ENCODE results near the gene ADIPOR1. TPM values are rescaled to one million over a fixed set of nuclear protein-coding genes. Genes with fewer than 3 reads are reported as not detected.

The ADIPOR1 gene
- polyA plus RNA-seq, 1 of the 3 experiments (the other 2 are of a cell fraction), result 82.2 TPM

DNA sequence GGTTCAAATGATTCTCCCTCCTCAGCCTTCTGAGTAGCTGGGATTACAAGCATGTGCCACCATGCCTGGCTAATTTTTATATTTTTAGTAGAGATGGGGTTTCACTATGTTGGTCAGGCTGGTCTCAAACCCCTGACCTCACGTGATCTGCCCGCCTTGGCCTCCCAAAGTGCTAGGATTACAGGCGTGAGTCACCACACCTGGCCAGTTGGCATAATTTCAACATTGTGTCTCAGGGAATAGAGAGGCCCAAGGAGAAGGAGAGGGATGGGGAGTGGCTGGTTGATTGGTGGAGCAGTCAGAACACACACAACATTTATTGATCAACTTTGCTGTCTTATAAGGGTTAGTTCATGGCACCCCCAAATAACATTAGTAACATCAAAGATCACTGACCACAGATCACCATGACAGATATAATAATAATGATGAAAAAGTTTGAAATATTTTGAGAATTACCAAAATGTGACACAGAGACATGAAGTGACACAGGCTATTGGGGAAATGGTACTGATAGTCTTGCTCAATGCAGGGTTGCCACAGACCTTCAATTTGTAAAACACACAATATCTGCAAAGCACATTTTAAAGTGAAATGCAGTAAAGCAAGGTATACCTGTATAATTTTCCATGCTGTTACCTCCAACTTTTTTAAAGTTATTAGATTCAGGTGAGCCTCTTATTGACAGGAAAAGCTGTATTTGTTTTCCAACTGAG is 24.8 kb upstream of the ADIPOR1 start:
- POLR2A ChIA-PET, result no interaction called here
- no peaks in the 10 kb centered on the region for H4K20me1 ChIP-seq (ENCODE audit: insufficient read depth)
- 61% methylated on average over 3 of the region's 3 CpGs for WGBS (ENCODE audit: low lambda C conversion rate)

More for the DNA sequence above, 24.8 kb upstream of the ADIPOR1 start:
- Histone ChIP-seq H3F3A (replicated peaks; ENCODE audit: insufficient read depth) (no peaks in the 10 kb centered on the region), H3K4me1 (ENCODE audit: control insufficient read depth in 1 of 2, insufficient read depth in 2 of 2, low read depth in 1 of 2, low read length in 1 of 2) (no peaks in the 10 kb centered on the region), H3K27me3 (ENCODE audit: insufficient read depth) (peaks cover 39% of the 10 kb centered on the region), H2AFZ (ENCODE audit: low read depth) (no peak overlapping the region), H3K36me3 (replicated peaks in 1 of 2; ENCODE audit: control insufficient read depth in 1 of 2, insufficient read depth in 2 of 2, low read length in 1 of 2) (no peaks in the 10 kb centered on the region), H3K4me3 (ENCODE audit: low read depth in 2 of 2, low read length in 1 of 2) (no peak overlapping the region), H3K79me2 (ENCODE audit: insufficient read depth) (no peaks in the 10 kb centered on the region), H3K4me2 (no peak overlapping the region), H3K9me2 (no peaks in the 10 kb centered on the region), H3K9ac (no peak overlapping the region), H3K27ac (ENCODE audit: low read depth in 2 of 2, low read length in 1 of 2) (no peak overlapping the region), H3K9me3 (no peaks in the 10 kb centered on the region)
- CTCF ChIA-PET, result interaction anchor here (0.6 kb wide), 1 partner anchor 133 kb away, joined by 3 read pairs; no protein-coding TSS in a partner anchor
- TF ChIP-seq NRF1 (IDR thresholded peaks at IDR 0.05; ENCODE audit: low read depth, low read length) (no peak), RFX5 (IDR thresholded peaks at IDR 0.05; ENCODE audit: low read length) (no peak), RAD21 (IDR thresholded peaks at IDR 0.05; ENCODE audit: low read length) (no peak), TAF1 (IDR thresholded peaks at IDR 0.05; ENCODE audit: borderline replicate concordance, low read depth, low read length) (no peak), POLR2AphosphoS5 (IDR thresholded peaks at IDR 0.05; ENCODE audit: low read depth, low read length) (no peak), FOXJ3 (CRISPR knock-in tag; IDR thresholded peaks at IDR 0.05) (no peak), MEF2A (IDR thresholded peaks at IDR 0.05; ENCODE audit: borderline replicate concordance, low read depth) (no peak), YY1 (IDR thresholded peaks at IDR 0.05; ENCODE audit: low read depth) (no peak), PBX3 (IDR thresholded peaks at IDR 0.05) (no peak), EP300 (IDR thresholded peaks at IDR 0.05; ENCODE audit: borderline replicate concordance in 1 of 2, low read depth in 1 of 2, low read length in 1 of 2) (no peak), MXI1 (IDR thresholded peaks at IDR 0.05; ENCODE audit: low read depth, low read length) (no peak), RCOR1 (IDR thresholded peaks at IDR 0.05; ENCODE audit: low read length) (no peak), JUND (IDR thresholded peaks at IDR 0.05) (no peak), GABPA (IDR thresholded peaks at IDR 0.05; ENCODE audit: low read depth) (no peak)
- TF ChIP-seq, protein P1, sequence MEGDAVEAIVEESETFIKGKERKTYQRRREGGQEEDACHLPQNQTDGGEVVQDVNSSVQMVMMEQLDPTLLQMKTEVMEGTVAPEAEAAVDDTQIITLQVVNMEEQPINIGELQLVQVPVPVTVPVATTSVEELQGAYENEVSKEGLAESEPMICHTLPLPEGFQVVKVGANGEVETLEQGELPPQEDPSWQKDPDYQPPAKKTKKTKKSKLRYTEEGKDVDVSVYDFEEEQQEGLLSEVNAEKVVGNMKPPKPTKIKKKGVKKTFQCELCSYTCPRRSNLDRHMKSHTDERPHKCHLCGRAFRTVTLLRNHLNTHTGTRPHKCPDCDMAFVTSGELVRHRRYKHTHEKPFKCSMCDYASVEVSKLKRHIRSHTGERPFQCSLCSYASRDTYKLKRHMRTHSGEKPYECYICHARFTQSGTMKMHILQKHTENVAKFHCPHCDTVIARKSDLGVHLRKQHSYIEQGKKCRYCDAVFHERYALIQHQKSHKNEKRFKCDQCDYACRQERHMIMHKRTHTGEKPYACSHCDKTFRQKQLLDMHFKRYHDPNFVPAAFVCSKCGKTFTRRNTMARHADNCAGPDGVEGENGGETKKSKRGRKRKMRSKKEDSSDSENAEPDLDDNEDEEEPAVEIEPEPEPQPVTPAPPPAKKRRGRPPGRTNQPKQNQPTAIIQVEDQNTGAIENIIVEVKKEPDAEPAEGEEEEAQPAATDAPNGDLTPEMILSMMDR (IDR thresholded peaks at IDR 0.05), result no peak
- TF ChIP-seq, protein P2, sequence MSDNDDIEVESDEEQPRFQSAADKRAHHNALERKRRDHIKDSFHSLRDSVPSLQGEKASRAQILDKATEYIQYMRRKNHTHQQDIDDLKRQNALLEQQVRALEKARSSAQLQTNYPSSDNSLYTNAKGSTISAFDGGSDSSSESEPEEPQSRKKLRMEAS (IDR thresholded peaks at IDR 0.05; ENCODE audit: low read depth), result no peak
- TF ChIP-seq, protein P3, sequence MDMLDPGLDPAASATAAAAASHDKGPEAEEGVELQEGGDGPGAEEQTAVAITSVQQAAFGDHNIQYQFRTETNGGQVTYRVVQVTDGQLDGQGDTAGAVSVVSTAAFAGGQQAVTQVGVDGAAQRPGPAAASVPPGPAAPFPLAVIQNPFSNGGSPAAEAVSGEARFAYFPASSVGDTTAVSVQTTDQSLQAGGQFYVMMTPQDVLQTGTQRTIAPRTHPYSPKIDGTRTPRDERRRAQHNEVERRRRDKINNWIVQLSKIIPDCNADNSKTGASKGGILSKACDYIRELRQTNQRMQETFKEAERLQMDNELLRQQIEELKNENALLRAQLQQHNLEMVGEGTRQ (IDR thresholded peaks at IDR 0.05; ENCODE audit: borderline replicate concordance, low read depth, low read length), result no peak
- no peak for DNase-seq

Measured in SK-N-SH (cell line).